Measurements from ENCODE around the gene GNB1. TPM values are rescaled to one million over a fixed set of nuclear protein-coding genes. Genes with fewer than 3 reads are reported as not detected.

GNB1 gene
- total RNA-seq, 1 experiment from 2014 or later = 339 TPM

- TF ChIP-seq ZNF317 (CRISPR knock-in tag; IDR thresholded peaks at IDR 0.05; ENCODE audit: borderline replicate concordance, low read depth) = no peak
- no peak for TF ChIP-seq TEAD4 (CRISPR knock-in tag; IDR thresholded peaks at IDR 0.05)
- TF ChIP-seq ZNF263 (CRISPR knock-in tag; IDR thresholded peaks at IDR 0.05; ENCODE audit: low read depth) = no peak
- no peak for TF ChIP-seq AFF4 (CRISPR knock-in tag; IDR thresholded peaks at IDR 0.05; ENCODE audit: borderline replicate concordance)
- no peak; the same call in 1 of the 2 replicates for TF ChIP-seq HMGXB4 (CRISPR knock-in tag; IDR thresholded peaks at IDR 0.05)
- peak; percentile 63 for TF ChIP-seq USF1 (CRISPR knock-in tag; IDR thresholded peaks at IDR 0.05)
- TF ChIP-seq MXD4 (CRISPR knock-in tag; IDR thresholded peaks at IDR 0.05; ENCODE audit: borderline replicate concordance) = no peak
- no peak for TF ChIP-seq RELA (CRISPR knock-in tag; IDR thresholded peaks at IDR 0.05; ENCODE audit: borderline replicate concordance)
- TF ChIP-seq TP53 (CRISPR knock-in tag; IDR thresholded peaks at IDR 0.05) = no peak
- no peak for TF ChIP-seq IRF2 (CRISPR knock-in tag; IDR thresholded peaks at IDR 0.05; ENCODE audit: borderline replicate concordance, low read depth)
- TF ChIP-seq CBFB (CRISPR knock-in tag; IDR thresholded peaks at IDR 0.05; ENCODE audit: low read depth) = no peak
- TF ChIP-seq FOXP4 (CRISPR knock-in tag; IDR thresholded peaks at IDR 0.05) = no peak; the same call in 1 of the 2 replicates
- no peak for TF ChIP-seq ZNF219 (CRISPR knock-in tag; IDR thresholded peaks at IDR 0.05; ENCODE audit: borderline replicate concordance)
- no peak for TF ChIP-seq IRF1 (CRISPR knock-in tag; IDR thresholded peaks at IDR 0.05)
- TF ChIP-seq ZNF423 (CRISPR knock-in tag; IDR thresholded peaks at IDR 0.05) = no peak
- no peak for TF ChIP-seq KAT7 (CRISPR knock-in tag; IDR thresholded peaks at IDR 0.05; ENCODE audit: borderline replicate concordance)
- TF ChIP-seq NR3C1 (CRISPR knock-in tag; conservative IDR thresholded peaks at IDR 0.05; ENCODE audit: low read depth) = no peak
- no peak for TF ChIP-seq AR (CRISPR knock-in tag; IDR thresholded peaks at IDR 0.05)
- TF ChIP-seq NR2C2 (CRISPR knock-in tag; IDR thresholded peaks at IDR 0.05) = no peak
- TF ChIP-seq ZSCAN18 (CRISPR knock-in tag; IDR thresholded peaks at IDR 0.05) = no peak
Measured at GRCh38 chr1:1919304-1920056, 28.6 kb upstream of the GNB1 start (continued).

Data from WTC11 (cell line).